GM12891 (cell line): ENCODE data around the gene TECPR1.

Source experiments
- DNase-seq: peaks from one replicate; pipeline ENCODE4 v3.0.0; 2011; ENCODE audit warnings: low spot score; ENCODE audit not compliant: insufficient read length
- FAIRE-seq: peaks from 2 replicates; lab custom pipeline; 2011; peaks lifted over from hg19 to GRCh38; lab: Jason Lieb, UNC
- PAX5 ChIP-seq: IDR thresholded peaks from 2 replicates; pipeline ENCODE4 v1.6.1; 2011; ENCODE audit warnings: low read length, moderate library complexity, mild to moderate bottlenecking; ENCODE audit not compliant: insufficient read depth, severe bottlenecking
- POLR2A ChIP-seq: IDR thresholded peaks from 2 replicates; pipeline ENCODE4 v1.6.1; 2011; ENCODE audit warnings: low read depth, low read length, control low read depth
- POLR2AphosphoS5 ChIP-seq: IDR thresholded peaks from 2 replicates; pipeline ENCODE4 v1.6.1; 2011; ENCODE audit warnings: low read depth, low read length, control low read depth
- POU2F2 ChIP-seq: IDR thresholded peaks from 2 replicates; pipeline ENCODE4 v1.6.1; 2011; ENCODE audit warnings: low read depth, mild to moderate bottlenecking, control low read depth, low read length, moderate library complexity
- SPI1 ChIP-seq: IDR thresholded peaks from 2 replicates; pipeline ENCODE4 v1.6.1; 2011; ENCODE audit warnings: low read depth, low read length, control low read depth
- TAF1 ChIP-seq: IDR thresholded peaks from 2 replicates; pipeline ENCODE4 v1.6.1; 2011; ENCODE audit warnings: low read depth, low read length, control low read depth

Gene TECPR1

DNA sequence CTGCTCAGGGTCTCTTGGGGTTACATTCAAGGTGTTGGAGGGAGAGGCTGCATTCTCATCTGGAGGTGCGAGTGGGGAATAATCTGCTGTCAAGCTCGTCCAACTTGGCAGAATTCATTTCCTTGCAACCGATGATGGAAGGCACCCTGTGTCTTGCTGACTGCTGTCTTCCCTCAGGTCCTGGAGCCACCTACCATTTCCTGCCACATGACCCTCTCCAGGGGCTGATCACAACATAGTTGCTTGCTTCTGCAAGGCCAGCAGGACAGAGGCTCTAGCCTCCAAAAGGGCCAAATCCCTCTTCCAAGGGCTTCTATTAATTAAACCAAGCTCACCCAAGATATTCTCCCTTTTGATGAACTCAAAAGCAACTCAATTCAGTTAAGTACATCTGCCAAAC lies 15.3 kb upstream of the TECPR1 start:
- no peak for FAIRE-seq
- DNase-seq = no peak
- TF ChIP-seq SPI1 (no peak), POLR2AphosphoS5 (no peak), PAX5 (no peak), POU2F2 (no peak), TAF1 (no peak), POLR2A (no peak)

DNA sequence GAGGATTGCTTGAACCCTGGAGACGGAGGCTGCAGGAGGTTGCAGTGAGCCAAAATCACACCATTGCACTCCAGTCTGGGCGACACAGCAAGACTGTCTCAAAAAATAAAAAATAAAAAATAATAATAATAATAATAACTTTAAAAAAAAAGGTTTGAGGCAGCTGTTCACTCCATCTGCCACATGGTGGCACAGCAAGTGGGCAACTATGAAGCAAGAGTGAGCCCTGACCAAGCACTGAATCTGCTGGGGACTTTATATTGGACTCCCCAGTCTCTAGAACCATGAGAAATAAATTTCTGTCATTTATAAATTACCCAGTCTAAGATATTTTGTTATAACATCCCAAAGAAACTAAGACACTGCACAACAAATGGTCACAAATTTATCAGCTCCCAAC lies 14.8 kb upstream of the TECPR1 start:
- no peak for DNase-seq
- no peak for FAIRE-seq
- no peak for TF ChIP-seq POLR2A
- no peak for TF ChIP-seq PAX5
- no peak for TF ChIP-seq SPI1
- no peak for TF ChIP-seq POU2F2
- TF ChIP-seq TAF1 = no peak
- TF ChIP-seq POLR2AphosphoS5 = no peak

DNA sequence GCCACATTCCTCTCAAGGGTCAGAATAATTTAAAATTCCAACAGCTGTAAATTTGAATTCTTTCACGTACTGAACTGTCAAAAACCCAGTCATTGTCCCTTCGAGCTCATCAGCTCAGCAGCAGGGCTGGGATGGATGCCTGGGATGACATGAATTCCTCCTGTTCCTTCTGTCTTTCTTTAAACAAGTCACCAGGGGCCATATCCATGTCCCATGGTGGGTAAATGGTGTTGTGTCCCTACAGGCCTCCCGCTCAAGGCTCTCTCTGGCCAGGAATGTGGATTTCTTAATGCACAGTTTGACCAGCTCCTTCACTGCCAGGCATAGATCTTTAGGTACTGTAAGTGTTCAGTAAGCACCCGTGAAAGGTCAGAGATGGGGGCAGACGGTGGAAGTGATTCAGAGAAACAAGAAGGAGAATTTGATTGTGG lies 13.8 kb upstream of the TECPR1 start:
- TF ChIP-seq TAF1 (no peak), POLR2AphosphoS5 (no peak), PAX5 (no peak), POLR2A (no peak), POU2F2 (no peak), SPI1 (no peak)
- DNase-seq = no peak
- no peak for FAIRE-seq

GRCh38 chr7:98257701-98258100 lies 5.7 kb upstream of the TECPR1 start:
- FAIRE-seq = peak; percentile 28

GRCh38 chr7:98256431-98256830 lies 4.4 kb upstream of the TECPR1 start:
- DNase-seq (no peak), FAIRE-seq (no peak)
- TF ChIP-seq SPI1 (no peak), TAF1 (no peak), POLR2AphosphoS5 (no peak), POU2F2 (no peak), POLR2A (no peak), PAX5 (no peak)

More at GRCh38 chr7:98257701-98258100, 5.7 kb upstream of the TECPR1 start:
- TF ChIP-seq POLR2AphosphoS5 = no peak
- TF ChIP-seq POLR2A = no peak
- no peak for TF ChIP-seq SPI1
- TF ChIP-seq PAX5 = no peak
- TF ChIP-seq POU2F2 = no peak
- no peak for TF ChIP-seq TAF1
- DNase-seq = no peak

- no peak for TF ChIP-seq POLR2AphosphoS5
- no peak for TF ChIP-seq POLR2A
- no peak for TF ChIP-seq PAX5
- TF ChIP-seq SPI1 = no peak
- TF ChIP-seq TAF1 = no peak
- no peak for TF ChIP-seq POU2F2
- FAIRE-seq (no peak), DNase-seq (no peak)
These were observed 3.0 kb upstream of the TECPR1 start for GRCh38 chr7:98254951-98255610.

DNA sequence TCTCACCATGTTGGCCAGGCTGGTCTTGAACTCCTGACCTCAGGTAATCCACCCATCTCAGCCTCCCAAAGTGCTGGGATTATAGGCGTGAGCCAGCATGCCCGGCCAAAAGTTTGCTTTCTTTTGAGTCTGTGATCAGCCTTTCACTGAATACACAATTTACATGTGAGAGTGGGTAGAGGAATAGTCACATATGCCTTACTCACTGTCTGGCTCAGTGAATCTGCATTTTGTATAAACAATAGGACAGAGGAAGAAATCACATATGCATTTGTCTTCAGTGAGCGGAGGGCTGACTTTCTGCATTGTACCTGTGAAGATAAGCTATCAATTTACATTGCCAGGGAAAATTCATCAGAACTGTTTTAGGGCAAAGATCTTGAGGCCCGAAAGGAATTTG lies 2.5 kb upstream of the TECPR1 start:
- no peak for FAIRE-seq
- DNase-seq = no peak
- TF ChIP-seq POLR2A = no peak
- no peak for TF ChIP-seq TAF1
- no peak for TF ChIP-seq POLR2AphosphoS5
- TF ChIP-seq SPI1 = no peak
- TF ChIP-seq PAX5 = no peak
- TF ChIP-seq POU2F2 = no peak

DNA sequence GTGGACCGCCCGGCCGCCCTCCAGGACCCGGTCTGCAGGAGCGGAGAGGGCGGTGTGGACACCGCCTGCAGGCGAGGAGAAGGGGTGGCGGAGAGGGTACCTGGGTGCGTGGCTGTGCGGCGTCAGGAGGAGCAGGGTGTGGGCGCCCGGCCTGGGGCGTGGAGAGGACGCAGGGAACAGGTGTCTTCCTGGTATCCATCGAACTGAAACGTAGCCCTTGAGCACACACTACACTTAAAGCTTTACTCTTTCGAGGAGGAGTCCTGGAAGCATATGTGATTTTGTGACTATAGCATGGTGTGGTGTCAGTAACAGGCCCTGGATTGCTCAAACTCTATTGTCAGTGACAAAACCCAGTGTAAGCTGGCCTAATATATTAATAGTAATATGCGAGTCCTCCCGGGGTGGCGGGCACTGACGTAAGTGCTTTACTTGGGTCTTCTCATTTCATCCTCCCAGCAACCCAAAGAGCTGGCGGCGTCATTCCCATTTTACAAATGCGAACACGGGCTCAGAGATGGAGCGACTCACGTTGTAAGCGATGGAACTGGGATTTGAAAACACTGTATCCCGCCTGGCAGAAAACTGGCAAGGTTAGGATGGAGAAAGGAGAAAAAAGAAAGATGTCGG lies 508 bp upstream of the TECPR1 start:
- DNase-seq (no peak), FAIRE-seq (no peak)
- TF ChIP-seq POLR2AphosphoS5 (no peak), POLR2A (no peak), SPI1 (no peak), TAF1 (no peak), POU2F2 (no peak), PAX5 (no peak)

- FAIRE-seq = peak; percentile 5
- TF ChIP-seq POLR2A (no peak), TAF1 (no peak), SPI1 (no peak), POU2F2 (no peak), PAX5 (no peak), POLR2AphosphoS5 (no peak)
- DNase-seq = no peak
These were observed 816 bp downstream of the TECPR1 start for GRCh38 chr7:98251231-98251600.

GRCh38 chr7:98250789-98251188 lies 1.2 kb downstream of the TECPR1 start:
- FAIRE-seq (peak; percentile 60), DNase-seq (no peak)
- TF ChIP-seq PAX5 (no peak), SPI1 (no peak), POU2F2 (no peak), TAF1 (peak; percentile 30; the same call in 1 of the 2 replicates), POLR2A (no peak), POLR2AphosphoS5 (no peak)
